Measurements from ENCODE around the gene CALML4.
"Not testable (repeated sequence)": the region's sequence is repeated elsewhere in the genome, so short reads cannot be mapped to it uniquely, and the experiment has no call there.

CALML4 gene

DNA sequence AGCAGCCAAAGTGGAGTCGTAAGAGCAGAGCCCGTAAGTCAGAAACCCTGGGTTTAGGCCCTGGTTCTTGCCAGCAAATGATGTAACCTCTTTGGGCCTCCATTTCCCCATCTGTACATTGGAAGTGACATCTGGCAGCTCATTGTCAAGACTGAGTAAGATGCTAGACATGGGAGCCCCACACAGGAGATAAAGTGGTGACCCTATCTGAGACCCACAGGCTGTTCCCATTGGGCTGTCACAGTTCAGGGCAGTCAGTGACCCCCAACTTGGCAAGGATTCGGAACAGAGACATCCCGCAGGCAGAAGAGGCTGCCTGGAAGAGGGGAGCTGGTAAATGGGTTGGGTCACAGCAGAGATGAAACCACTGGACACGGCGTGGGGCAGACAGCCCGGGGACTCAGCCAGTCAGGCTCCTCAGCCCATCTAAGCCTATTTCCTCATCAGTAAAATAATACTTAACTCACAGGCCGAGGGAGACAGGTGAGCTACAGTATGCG lies 22.6 kb upstream of the CALML4 start:
- DNase-seq, result no peak
- in situ Hi-C loops (cut with MboI; ENCODE audit: low pct_unique_long_range_greater_than_20kb, low sequenced_read_pairs), result no loop called here

GRCh38 chr15:68225442-68225841 lies 20.3 kb upstream of the CALML4 start:
- in situ Hi-C loops (cut with MboI; ENCODE audit: low pct_unique_long_range_greater_than_20kb, low sequenced_read_pairs), result not testable (repeated sequence)

DNA sequence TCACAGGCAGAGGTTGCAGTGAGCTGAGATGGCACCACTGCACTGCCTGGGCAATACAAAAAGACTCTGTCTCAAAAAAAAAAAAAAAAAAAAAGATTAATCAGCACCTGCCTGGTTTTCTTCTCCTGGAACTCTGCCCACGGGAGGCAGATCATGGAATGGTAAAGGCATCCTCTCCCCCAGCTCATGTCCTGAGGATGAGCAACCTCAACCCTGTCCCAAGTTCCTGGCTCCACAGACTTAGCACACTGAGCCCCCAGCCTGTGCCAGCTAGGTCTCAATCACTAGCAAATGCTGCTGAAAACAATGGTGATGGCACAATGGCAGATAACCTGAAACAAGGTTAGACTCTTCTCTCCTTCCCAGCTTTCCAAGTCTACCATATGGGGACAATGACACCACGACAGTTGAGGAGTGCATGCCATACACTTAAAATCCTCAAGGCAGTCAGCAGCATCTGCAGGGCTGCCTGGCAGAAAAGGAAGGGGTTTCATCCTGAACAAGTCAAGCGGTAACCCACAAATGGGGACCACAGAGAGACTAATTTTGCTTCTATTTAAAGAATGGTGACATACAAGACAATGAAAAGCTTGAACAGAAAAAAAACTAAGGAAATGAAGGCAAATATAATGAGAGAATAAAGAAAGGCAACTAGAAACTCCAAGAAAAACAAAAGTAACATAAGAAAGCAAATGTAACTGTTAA lies 19.6 kb upstream of the CALML4 start:
- in situ Hi-C loops (cut with MboI; ENCODE audit: low pct_unique_long_range_greater_than_20kb, low sequenced_read_pairs), result no loop called here
- DNase-seq, result peak; percentile 97

More at GRCh38 chr15:68225442-68225841, 20.3 kb upstream of the CALML4 start:
- not testable (repeated sequence) for DNase-seq

DNA sequence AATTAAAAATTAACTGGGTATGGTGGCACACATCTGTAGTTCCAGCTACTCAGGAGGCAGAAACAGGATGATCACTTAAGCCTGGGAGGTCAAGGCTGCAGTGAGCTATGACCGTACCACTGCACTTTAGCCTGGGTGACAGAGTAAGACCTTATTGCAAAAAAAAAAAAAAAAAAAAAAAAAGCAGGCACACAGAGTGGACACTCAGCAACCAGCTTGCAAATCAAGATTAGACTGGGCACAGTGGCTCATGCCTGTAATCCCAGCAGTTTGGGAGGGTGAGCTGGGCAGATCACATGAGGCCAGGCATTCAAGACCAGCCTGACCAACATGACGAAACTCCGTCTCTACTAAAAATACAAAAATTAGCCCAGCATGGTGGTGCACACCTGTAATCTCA lies 19.0 kb upstream of the CALML4 start:
- in situ Hi-C loops (cut with MboI; ENCODE audit: low pct_unique_long_range_greater_than_20kb, low sequenced_read_pairs), result no loop called here
- no peak for DNase-seq

GRCh38 chr15:68223171-68223570 lies 18.0 kb upstream of the CALML4 start:
- no peak for DNase-seq
- in situ Hi-C loops (cut with MboI; ENCODE audit: low pct_unique_long_range_greater_than_20kb, low sequenced_read_pairs), result no loop called here

- DNase-seq; in situ Hi-C loops (cut with MboI; ENCODE audit: low pct_unique_long_range_greater_than_20kb, low sequenced_read_pairs): not testable (repeated sequence)
Measured at GRCh38 chr15:68222432-68222743, 17.3 kb upstream of the CALML4 start.

GRCh38 chr15:68221530-68222431 lies 16.6 kb upstream of the CALML4 start:
- DNase-seq; in situ Hi-C loops (cut with MboI; ENCODE audit: low pct_unique_long_range_greater_than_20kb, low sequenced_read_pairs): not testable (repeated sequence)

DNA sequence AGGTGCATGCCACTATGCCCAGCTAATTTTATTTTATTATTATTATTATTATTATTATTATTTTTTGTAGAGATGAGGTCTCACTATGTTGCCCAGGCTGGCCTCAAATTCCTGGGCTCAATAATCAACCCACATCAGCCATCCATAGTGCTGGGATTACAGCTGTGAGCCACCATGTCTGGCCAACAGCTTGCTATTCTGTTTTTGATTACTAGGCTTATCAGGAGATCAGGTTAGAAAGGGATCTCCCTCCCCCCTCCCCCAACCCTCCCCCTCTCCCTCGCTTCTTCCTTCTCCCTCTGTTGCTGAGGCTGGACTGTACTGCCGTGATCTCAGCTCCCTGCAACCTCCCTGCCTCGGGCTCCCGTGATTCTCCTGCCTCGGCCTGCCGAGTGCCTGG lies 15.8 kb upstream of the CALML4 start:
- DNase-seq, result no peak
- in situ Hi-C loops (cut with MboI; ENCODE audit: low pct_unique_long_range_greater_than_20kb, low sequenced_read_pairs), result no loop called here

- no peak for DNase-seq
Measured at GRCh38 chr15:68220489-68220888, 15.4 kb upstream of the CALML4 start.

DNA sequence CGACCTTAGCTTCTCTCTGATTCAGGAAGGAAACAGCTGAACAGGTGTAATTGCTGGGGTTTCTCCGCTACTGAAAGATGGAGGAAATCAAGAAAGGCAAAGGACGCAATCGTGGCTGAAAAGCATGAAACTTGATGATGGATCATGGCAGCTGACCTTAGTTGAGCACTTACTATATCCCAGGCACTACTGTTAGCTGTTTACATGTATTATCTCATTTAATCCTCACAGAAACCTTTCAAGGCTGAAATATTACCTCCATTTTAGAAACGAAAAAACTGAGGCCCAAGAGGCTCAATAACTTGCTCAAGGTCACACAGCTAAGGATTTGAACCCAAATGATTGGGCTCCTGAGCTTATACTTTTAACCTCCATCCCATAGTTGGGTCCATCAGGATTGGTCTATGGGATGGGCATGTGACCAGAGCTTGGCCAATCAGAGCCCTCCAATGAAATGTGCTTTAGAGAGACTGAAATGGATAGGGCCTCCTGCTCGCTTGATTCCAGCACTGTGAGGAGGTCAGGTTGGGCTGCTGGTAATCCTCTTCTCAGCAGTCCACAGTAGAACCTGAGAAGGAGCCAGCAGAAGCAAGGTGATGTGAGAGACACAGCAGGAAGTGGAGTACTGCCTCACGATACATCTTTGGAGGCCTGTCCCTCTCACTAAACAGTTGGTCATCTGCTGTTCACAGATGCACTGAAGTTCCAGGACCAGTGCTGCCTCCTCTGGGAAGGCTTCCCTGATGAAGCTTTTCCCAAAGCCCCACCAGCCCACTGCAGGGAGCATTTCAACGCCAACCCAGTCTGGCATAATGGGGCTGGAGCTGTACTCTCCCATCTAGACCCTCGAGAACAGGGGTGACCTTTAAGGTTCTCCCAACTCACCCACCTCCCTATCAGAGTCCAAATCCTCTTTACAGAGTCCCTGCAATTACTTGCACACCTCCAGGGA lies 14.0 kb upstream of the CALML4 start:
- in situ Hi-C loops (cut with MboI; ENCODE audit: low pct_unique_long_range_greater_than_20kb, low sequenced_read_pairs), result no loop called here
- no peak for DNase-seq

More at GRCh38 chr15:68220489-68220888, 15.4 kb upstream of the CALML4 start:
- in situ Hi-C loops (cut with MboI; ENCODE audit: low pct_unique_long_range_greater_than_20kb, low sequenced_read_pairs), result no loop called here

- in situ Hi-C loops (cut with MboI; ENCODE audit: low pct_unique_long_range_greater_than_20kb, low sequenced_read_pairs), result no loop called here
- DNase-seq, result no peak
Measured at GRCh38 chr15:68218331-68218730, 13.2 kb upstream of the CALML4 start.

GRCh38 chr15:68217341-68217740 lies 12.2 kb upstream of the CALML4 start:
- no peak for DNase-seq
- in situ Hi-C loops (cut with MboI; ENCODE audit: low pct_unique_long_range_greater_than_20kb, low sequenced_read_pairs), result no loop called here

DNA sequence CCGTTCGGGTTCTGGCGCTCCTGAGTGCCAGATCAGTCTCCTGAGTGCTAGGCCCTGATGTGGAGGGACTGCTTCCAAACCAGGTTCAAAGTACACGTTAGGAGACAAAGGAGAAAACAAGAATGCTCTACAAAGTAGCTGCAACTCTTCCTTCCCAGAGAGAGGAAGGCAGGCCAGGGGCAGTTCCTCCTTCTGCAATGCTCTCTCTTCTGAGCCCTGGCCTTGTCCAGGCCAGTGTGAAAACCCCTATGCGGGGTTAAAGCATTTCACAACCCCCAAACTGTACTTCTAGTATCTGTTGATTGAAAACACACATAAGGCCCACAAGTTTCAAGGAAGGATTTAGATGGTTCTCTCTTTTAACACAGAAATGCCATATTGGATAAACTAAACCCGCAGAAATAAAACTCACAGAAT lies 9.7 kb upstream of the CALML4 start:
- DNase-seq, result no peak
- in situ Hi-C loops (cut with MboI; ENCODE audit: low pct_unique_long_range_greater_than_20kb, low sequenced_read_pairs), result no loop called here

GRCh38 chr15:68213991-68214837 lies 9.1 kb upstream of the CALML4 start:
- in situ Hi-C loops (cut with MboI; ENCODE audit: low pct_unique_long_range_greater_than_20kb, low sequenced_read_pairs), result no loop called here
- no peak for DNase-seq

DNA sequence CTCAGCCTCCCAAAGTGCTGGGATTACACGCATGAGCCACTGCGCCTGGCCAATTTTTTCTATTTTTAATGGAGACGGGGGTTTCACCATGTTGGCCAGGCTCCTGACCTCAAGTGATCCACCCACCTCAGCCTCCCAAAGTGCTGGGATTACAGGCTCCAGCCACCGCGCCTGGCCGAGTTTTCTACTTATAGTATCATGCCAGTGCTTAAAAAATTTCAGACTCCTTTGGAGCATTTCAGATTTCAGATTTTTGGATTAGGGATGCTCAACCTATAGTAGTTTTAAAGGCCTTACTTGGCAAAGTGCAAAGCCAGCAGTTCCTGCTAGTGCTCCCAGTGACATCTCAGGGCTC lies 8.3 kb upstream of the CALML4 start:
- DNase-seq; in situ Hi-C loops (cut with MboI; ENCODE audit: low pct_unique_long_range_greater_than_20kb, low sequenced_read_pairs): not testable (repeated sequence)

- DNase-seq, result no peak
Measured at GRCh38 chr15:68211656-68212320, 6.7 kb upstream of the CALML4 start.

DNA sequence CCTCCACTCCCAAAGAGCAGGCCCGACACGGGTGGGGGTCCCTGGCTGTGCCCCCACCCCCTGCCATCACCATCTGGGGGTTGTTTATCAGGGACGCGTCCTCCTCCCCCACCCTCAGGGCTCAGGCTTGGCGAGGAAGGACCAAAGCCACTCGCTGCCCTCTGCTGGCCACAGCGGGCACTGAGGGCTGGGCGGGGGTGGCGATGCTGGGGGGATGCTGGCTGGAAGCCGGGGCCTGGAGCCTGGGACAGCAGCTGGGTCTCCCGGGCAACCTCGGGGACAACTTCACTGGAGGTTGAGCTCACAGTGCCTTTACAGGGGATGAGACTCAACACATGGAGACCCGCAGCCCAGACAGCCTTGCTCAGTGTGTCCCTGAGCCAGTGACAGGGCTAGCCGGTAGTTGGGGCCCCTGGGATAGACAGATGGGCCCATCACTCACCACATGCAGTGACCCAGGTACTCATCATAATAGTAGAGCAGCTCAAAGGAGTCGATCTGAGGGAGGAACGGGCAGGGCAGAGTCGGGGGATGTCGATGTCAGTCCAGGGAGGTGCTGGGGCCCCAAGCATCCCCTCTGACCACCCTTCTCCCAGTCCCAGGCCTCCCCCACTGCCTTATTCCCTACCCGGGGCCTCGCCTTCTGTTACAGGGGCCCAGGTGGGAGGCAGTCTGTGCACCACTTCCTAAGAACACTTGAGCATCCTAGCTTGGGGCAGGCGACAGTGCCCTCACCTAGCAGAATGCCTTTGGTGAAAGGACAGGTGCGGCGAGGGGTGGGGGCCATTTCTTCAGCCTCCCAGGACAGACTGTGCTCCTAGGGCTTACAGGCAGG lies 5.9 kb upstream of the CALML4 start:
- in situ Hi-C loops (cut with MboI; ENCODE audit: low pct_unique_long_range_greater_than_20kb, low sequenced_read_pairs), result no loop called here
- peak; percentile 69 for DNase-seq

More at GRCh38 chr15:68211656-68212320, 6.7 kb upstream of the CALML4 start:
- in situ Hi-C loops (cut with MboI; ENCODE audit: low pct_unique_long_range_greater_than_20kb, low sequenced_read_pairs), result no loop called here
